ENCODE results near the gene B3GNT9.

B3GNT9 gene

DNA sequence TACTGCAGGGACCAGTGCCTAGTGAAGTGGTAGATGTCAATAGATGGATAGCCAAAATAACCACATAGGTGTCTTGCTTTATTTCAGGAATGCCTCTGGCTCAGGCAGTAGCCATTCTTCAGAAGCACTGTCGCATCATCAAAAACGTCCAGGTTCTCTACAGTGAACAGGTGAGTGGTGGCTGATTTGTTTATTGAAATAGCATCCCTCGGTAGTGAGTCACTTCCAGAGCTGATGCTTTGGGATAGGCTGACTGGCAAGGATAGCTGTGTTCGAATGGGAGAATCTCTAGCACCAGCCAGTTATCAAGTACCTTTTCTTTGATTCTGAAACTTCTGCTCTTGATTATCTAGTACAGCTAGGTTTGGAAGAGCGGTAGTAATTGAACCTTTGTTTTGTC, 30.8 kb downstream of the B3GNT9 start:
- no peak overlapping the region for H3K4ac ChIP-seq (ENCODE audit: low read depth, low read length)
- H3K4me3 ChIP-seq (ENCODE audit: low read depth, low read length): no peak overlapping the region
- no peak overlapping the region for H4K8ac ChIP-seq (ENCODE audit: low read depth, low read length)
- H4K91ac ChIP-seq (ENCODE audit: low read depth, low read length): no peak overlapping the region
- H4K12ac ChIP-seq (ENCODE audit: low read depth, low read length): no peak overlapping the region
- no peaks in the 10 kb centered on the region for H3K27me3 ChIP-seq (ENCODE audit: insufficient read depth, low read length)
- no peaks in the 10 kb centered on the region for H3K79me2 ChIP-seq (ENCODE audit: control insufficient read depth, insufficient read depth, low read length, poor library complexity)
- H2BK5ac ChIP-seq (ENCODE audit: low read depth, low read length, poor library complexity): no peak overlapping the region
- no peak overlapping the region for H3K14ac ChIP-seq (ENCODE audit: low read length)
- H3K79me1 ChIP-seq (ENCODE audit: low read length): no peaks in the 10 kb centered on the region
- WGBS (ENCODE audit: extremely low coverage, insufficient coverage, insufficient read length): no CpG with 5 or more reads among the region's 5 CpGs
- peaks cover 19 to 21% of the 10 kb centered on the region in 2 experiments for H3K36me3 ChIP-seq (ENCODE audit: control insufficient read depth in 1 of 2, insufficient read depth in 2 of 2, low read length in 2 of 2)
- H2BK12ac ChIP-seq (ENCODE audit: low read length): no peak overlapping the region
- no peak overlapping the region for H3K4me2 ChIP-seq (ENCODE audit: low read length)
- peaks cover 0 to 2% of the 10 kb centered on the region in 2 experiments for H3K4me1 ChIP-seq (ENCODE audit: control insufficient read depth in 1 of 2, insufficient read depth in 2 of 2, low read length in 2 of 2)
- H3K23ac ChIP-seq (ENCODE audit: low read length): no peak overlapping the region
- H3K27ac ChIP-seq (ENCODE audit: low read depth, low read length): no peak overlapping the region
- H2AFZ ChIP-seq (ENCODE audit: insufficient read depth, low read length, poor library complexity): no peak overlapping the region
- DNase-seq: no peak
- no peak overlapping the region for H3K18ac ChIP-seq (ENCODE audit: low read length)
- H2BK120ac ChIP-seq (ENCODE audit: insufficient read depth, low read length, poor library complexity): no peak overlapping the region
- H3K9me3 ChIP-seq (ENCODE audit: insufficient read depth, low read depth, low read length): peaks cover 2% of the 10 kb centered on the region
- no peak overlapping the region for H3K9ac ChIP-seq (ENCODE audit: low read length)
- no peak overlapping the region for H2AK5ac ChIP-seq (ENCODE audit: low read length)

DNA sequence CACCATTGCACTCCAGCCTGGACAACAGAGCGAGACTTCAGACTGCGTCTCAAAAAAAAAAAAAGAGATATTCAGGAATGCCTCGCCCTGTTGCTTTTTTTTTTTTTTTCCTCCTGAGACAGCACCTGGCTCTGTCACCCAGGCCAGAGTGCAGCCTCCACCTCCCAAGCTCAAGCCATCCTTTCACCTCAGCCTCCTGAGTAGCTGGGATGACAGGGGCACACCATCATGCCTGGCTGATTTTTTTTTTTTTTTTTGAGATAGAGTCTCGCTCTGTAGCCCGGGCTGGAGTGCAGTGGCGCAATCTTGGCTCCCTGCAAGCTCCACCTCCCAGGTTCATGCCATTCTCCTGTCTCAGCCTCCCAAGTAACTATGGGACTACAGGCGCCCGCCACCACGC, 33.1 kb downstream of the B3GNT9 start:
- no peak overlapping the region for H2AFZ ChIP-seq (ENCODE audit: insufficient read depth, low read length, poor library complexity)
- no peaks in the 10 kb centered on the region for H3K27me3 ChIP-seq (ENCODE audit: insufficient read depth, low read length)
- H4K8ac ChIP-seq (ENCODE audit: low read depth, low read length): no peak overlapping the region
- no peak overlapping the region for H3K27ac ChIP-seq (ENCODE audit: low read depth, low read length)
- peaks cover 0 to 6% of the 10 kb centered on the region in 2 experiments for H3K4me1 ChIP-seq (ENCODE audit: control insufficient read depth in 1 of 2, insufficient read depth in 2 of 2, low read length in 2 of 2)
- H4K12ac ChIP-seq (ENCODE audit: low read depth, low read length): no peak overlapping the region
- H3K23ac ChIP-seq (ENCODE audit: low read length): no peak overlapping the region
- H3K4me2 ChIP-seq (ENCODE audit: low read length): no peak overlapping the region
- H3K79me2 ChIP-seq (ENCODE audit: control insufficient read depth, insufficient read depth, low read length, poor library complexity): no peaks in the 10 kb centered on the region
- H3K18ac ChIP-seq (ENCODE audit: low read length): no peak overlapping the region
- no peak overlapping the region for H2BK5ac ChIP-seq (ENCODE audit: low read depth, low read length, poor library complexity)
- no peak overlapping the region for H2BK120ac ChIP-seq (ENCODE audit: insufficient read depth, low read length, poor library complexity)
- H3K36me3 ChIP-seq (ENCODE audit: control insufficient read depth in 1 of 2, insufficient read depth in 2 of 2, low read length in 2 of 2): peaks cover 9 to 12% of the 10 kb centered on the region in 2 experiments
- H3K9me3 ChIP-seq (ENCODE audit: insufficient read depth, low read depth, low read length): peaks cover 2% of the 10 kb centered on the region
- H3K79me1 ChIP-seq (ENCODE audit: low read length): no peaks in the 10 kb centered on the region
- no peak overlapping the region for H4K91ac ChIP-seq (ENCODE audit: low read depth, low read length)
- no peak overlapping the region for H3K14ac ChIP-seq (ENCODE audit: low read length)
- no peak overlapping the region for H2AK5ac ChIP-seq (ENCODE audit: low read length)
- no CpG with 5 or more reads among the region's 9 CpGs for WGBS (ENCODE audit: extremely low coverage, insufficient coverage, insufficient read length)
- DNase-seq: peak; percentile 71 to 73
- H3K9ac ChIP-seq (ENCODE audit: low read length): no peak overlapping the region
- H2BK12ac ChIP-seq (ENCODE audit: low read length): no peak overlapping the region
- no peak overlapping the region for H3K4ac ChIP-seq (ENCODE audit: low read depth, low read length)
- H3K4me3 ChIP-seq (ENCODE audit: low read depth, low read length): no peak overlapping the region

DNA sequence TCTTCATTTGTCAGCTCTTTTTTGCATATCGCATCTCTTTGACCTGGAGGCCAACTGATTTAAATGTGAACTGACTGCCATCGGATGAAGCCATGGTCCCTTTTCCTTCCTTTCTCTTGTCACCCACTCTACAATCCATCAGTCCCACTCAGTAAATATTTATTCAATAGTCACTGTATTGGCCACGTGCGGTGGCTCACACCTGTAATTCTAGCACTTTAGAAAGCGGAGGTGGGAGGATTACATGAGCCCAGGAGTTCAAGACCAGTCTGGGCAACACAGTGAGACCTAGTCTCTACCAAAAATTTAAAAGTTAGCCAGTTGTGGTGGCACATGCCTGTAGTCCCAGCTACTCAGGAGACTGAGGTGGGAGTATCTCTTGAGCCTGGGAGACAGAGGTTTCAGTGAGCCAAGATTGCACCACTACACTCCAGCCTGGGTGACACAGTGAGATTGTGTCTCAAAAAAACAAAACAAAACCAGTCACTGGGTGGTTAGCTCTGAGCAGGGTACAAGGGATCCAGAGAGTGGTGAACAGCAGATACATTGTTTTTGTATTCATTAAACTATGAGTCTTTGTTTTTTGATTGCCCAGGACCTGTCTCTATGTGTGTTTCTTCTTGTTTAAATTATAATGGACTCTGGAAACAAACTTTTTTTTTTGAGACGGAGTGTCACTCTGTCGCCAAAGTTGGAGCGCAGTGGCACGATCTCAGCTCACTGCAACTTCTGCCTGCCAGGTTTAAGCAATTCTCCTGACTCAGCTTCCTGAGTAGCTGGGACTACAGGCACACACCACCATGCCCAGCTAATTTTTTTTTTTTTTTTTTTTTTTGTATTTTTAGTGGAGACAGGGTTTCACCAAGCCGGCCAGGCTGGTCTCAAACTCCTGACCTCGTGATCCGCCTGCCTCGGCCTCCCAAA, 34.1 kb downstream of the B3GNT9 start:
- no peak overlapping the region for H3K23ac ChIP-seq (ENCODE audit: low read length)
- DNase-seq: no peak

DNA sequence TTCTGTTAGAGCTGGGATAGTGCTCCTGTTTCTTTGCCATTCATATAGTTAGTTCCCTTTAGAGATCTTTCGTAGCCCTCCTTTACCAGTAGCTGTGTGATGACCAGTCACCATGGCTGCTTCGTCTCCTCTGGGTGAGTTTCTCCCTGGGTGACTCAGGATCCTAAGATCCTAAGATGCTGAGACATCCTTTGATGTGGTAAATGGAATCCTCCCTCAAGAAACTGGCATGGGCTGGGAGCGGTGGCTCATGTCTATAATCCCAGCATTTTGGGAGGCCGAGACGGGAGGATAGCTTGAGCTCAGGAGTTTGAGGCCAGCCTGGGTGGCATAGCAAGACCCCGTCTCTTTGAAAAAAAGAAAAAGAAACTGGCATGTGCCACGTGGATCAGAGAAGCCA, 35.2 kb downstream of the B3GNT9 start:
- Histone ChIP-seq H3K4me2 (ENCODE audit: low read length) (no peak overlapping the region), H2BK120ac (ENCODE audit: insufficient read depth, low read length, poor library complexity) (no peak overlapping the region), H2BK12ac (ENCODE audit: low read length) (no peak overlapping the region), H3K4me1 (ENCODE audit: control insufficient read depth in 1 of 2, insufficient read depth in 2 of 2, low read length in 2 of 2) (peaks cover 0 to 7% of the 10 kb centered on the region in 2 experiments), H4K8ac (ENCODE audit: low read depth, low read length) (no peak overlapping the region), H2BK5ac (ENCODE audit: low read depth, low read length, poor library complexity) (no peak overlapping the region), H2AFZ (ENCODE audit: insufficient read depth, low read length, poor library complexity) (no peak overlapping the region), H3K4ac (ENCODE audit: low read depth, low read length) (no peak overlapping the region), H2AK5ac (ENCODE audit: low read length) (no peak overlapping the region), H3K18ac (ENCODE audit: low read length) (no peak overlapping the region), H3K27me3 (ENCODE audit: insufficient read depth, low read length) (no peaks in the 10 kb centered on the region), H4K91ac (ENCODE audit: low read depth, low read length) (no peak overlapping the region), H3K79me2 (ENCODE audit: control insufficient read depth, insufficient read depth, low read length, poor library complexity) (no peaks in the 10 kb centered on the region), H3K36me3 (ENCODE audit: control insufficient read depth in 1 of 2, insufficient read depth in 2 of 2, low read length in 2 of 2) (peaks cover 0 to 5% of the 10 kb centered on the region in 2 experiments), H3K14ac (ENCODE audit: low read length) (no peak overlapping the region), H3K79me1 (ENCODE audit: low read length) (no peaks in the 10 kb centered on the region), H4K12ac (ENCODE audit: low read depth, low read length) (no peak overlapping the region), H3K23ac (ENCODE audit: low read length) (no peak overlapping the region), H3K9ac (ENCODE audit: low read length) (no peak overlapping the region), H3K27ac (ENCODE audit: low read depth, low read length) (no peak overlapping the region), H3K9me3 (ENCODE audit: insufficient read depth, low read depth, low read length) (no peaks in the 10 kb centered on the region), H3K4me3 (ENCODE audit: low read depth, low read length) (no peak overlapping the region)
- WGBS (ENCODE audit: extremely low coverage, insufficient coverage, insufficient read length): no CpG with 5 or more reads among the region's 7 CpGs
- peak; percentile 86 to 96 for DNase-seq

More for the DNA sequence above, 34.1 kb downstream of the B3GNT9 start:
- H3K79me1 ChIP-seq (ENCODE audit: low read length): no peaks in the 10 kb centered on the region
- H2AFZ ChIP-seq (ENCODE audit: insufficient read depth, low read length, poor library complexity): no peak overlapping the region
- no peak overlapping the region for H3K18ac ChIP-seq (ENCODE audit: low read length)
- no peak overlapping the region for H3K9ac ChIP-seq (ENCODE audit: low read length)
- no peak overlapping the region for H2BK12ac ChIP-seq (ENCODE audit: low read length)
- H3K4ac ChIP-seq (ENCODE audit: low read depth, low read length): peak overlapping the region; percentile 32
- H4K12ac ChIP-seq (ENCODE audit: low read depth, low read length): no peak overlapping the region
- no peaks in the 10 kb centered on the region for H3K9me3 ChIP-seq (ENCODE audit: insufficient read depth, low read depth, low read length)
- no peak overlapping the region for H3K4me3 ChIP-seq (ENCODE audit: low read depth, low read length)
- H3K4me1 ChIP-seq (ENCODE audit: control insufficient read depth in 1 of 2, insufficient read depth in 2 of 2, low read length in 2 of 2): peaks cover 0 to 7% of the 10 kb centered on the region in 2 experiments
- H3K27me3 ChIP-seq (ENCODE audit: insufficient read depth, low read length): no peaks in the 10 kb centered on the region
- no CpG with 5 or more reads among the region's 13 CpGs for whole genome bisulfite sequencing (ENCODE audit: extremely low coverage, insufficient coverage, insufficient read length)
- no peak overlapping the region for H2BK5ac ChIP-seq (ENCODE audit: low read depth, low read length, poor library complexity)
- no peaks in the 10 kb centered on the region for H3K79me2 ChIP-seq (ENCODE audit: control insufficient read depth, insufficient read depth, low read length, poor library complexity)
- peaks cover 2 to 5% of the 10 kb centered on the region in 2 experiments for H3K36me3 ChIP-seq (ENCODE audit: control insufficient read depth in 1 of 2, insufficient read depth in 2 of 2, low read length in 2 of 2)
- H3K27ac ChIP-seq (ENCODE audit: low read depth, low read length): no peak overlapping the region
- no peak overlapping the region for H3K14ac ChIP-seq (ENCODE audit: low read length)
- H4K91ac ChIP-seq (ENCODE audit: low read depth, low read length): no peak overlapping the region
- no peak overlapping the region for H2BK120ac ChIP-seq (ENCODE audit: insufficient read depth, low read length, poor library complexity)
- H4K8ac ChIP-seq (ENCODE audit: low read depth, low read length): no peak overlapping the region
- H3K4me2 ChIP-seq (ENCODE audit: low read length): no peak overlapping the region
- no peak overlapping the region for H2AK5ac ChIP-seq (ENCODE audit: low read length)
